SU-DHL-6 (cell line): Measurements from ENCODE around the gene UXS1.

Source experiments
- H2AFZ ChIP-seq: fragments of 200-600 bp; sonication (generic); 2 replicates; pipeline ENCODE4 v1.6.1; 2014; ENCODE audit warnings: low read depth, mild to moderate bottlenecking, moderate library complexity, mixed read lengths, antibody characterized with exemption, low read length; ENCODE audit not compliant: severe bottlenecking
- H3F3A ChIP-seq: fragments of 200-600 bp; shearing (Covaris generic); 2 replicates; pipeline ENCODE4 v1.6.0; 2016; ENCODE audit warnings: antibody characterized with exemption, mild to moderate bottlenecking; ENCODE audit not compliant: insufficient read depth
- H3K27ac ChIP-seq: fragments of 200-600 bp; sonication (generic); 2 replicates; pipeline ENCODE4 v1.5.1; 2016; ENCODE audit warnings: low read depth, mild to moderate bottlenecking, low read length, moderate library complexity, mixed read lengths
- H3K27me3 ChIP-seq: fragments of 200-600 bp; sonication (generic), shearing (Covaris generic); 2 replicates; pipeline ENCODE4 v1.6.0; 2014; ENCODE audit warnings: mild to moderate bottlenecking, low read length
- H3K36me3 ChIP-seq: fragments of 200-600 bp; sonication (generic); 2 replicates; pipeline ENCODE4 v1.6.1; 2014; ENCODE audit warnings: mild to moderate bottlenecking, low read length, mixed read lengths
- H3K4me2 ChIP-seq: fragments of 300-600, 200-600 bp; shearing (Covaris generic), sonication (generic); 2 replicates; pipeline ENCODE4 v1.6.0; 2014; ENCODE audit warnings: low read length, low read depth, mild to moderate bottlenecking; ENCODE audit not compliant: poor library complexity, severe bottlenecking
- H3K4me3 ChIP-seq: fragments of 200-600 bp; sonication (generic); 2 replicates; pipeline ENCODE4 v1.5.1; 2014; ENCODE audit warnings: antibody characterized with exemption, low read length, mild to moderate bottlenecking, mixed read lengths; ENCODE audit not compliant: insufficient read depth, poor library complexity, severe bottlenecking
- H3K79me2 ChIP-seq: fragments of 200-600 bp; sonication (generic); 2 replicates; pipeline ENCODE4 v1.6.1; 2014; ENCODE audit warnings: mild to moderate bottlenecking, low read length, moderate library complexity; ENCODE audit not compliant: insufficient read depth
- H3K9ac ChIP-seq: fragments of 200-600 bp; sonication (generic); 2 replicates; pipeline ENCODE4 v1.7.0; 2014; ENCODE audit warnings: mild to moderate bottlenecking, low read length
- H3K9me2 ChIP-seq: fragments of 200-600 bp; sonication (generic); replicated peaks from 2 replicates; pipeline ENCODE4 v1.6.1; 2014; ENCODE audit warnings: low read length; ENCODE audit not compliant: insufficient read depth
- H3K9me3 ChIP-seq: fragments of 200-600 bp; sonication (generic); 2 replicates; pipeline ENCODE4 v1.6.1; 2014; ENCODE audit warnings: low read length, mixed read lengths; ENCODE audit not compliant: insufficient read depth
- H4K20me1 ChIP-seq: fragments of 200-600 bp; sonication (generic); 2 replicates; pipeline ENCODE4 v1.6.1; 2014; ENCODE audit warnings: low read depth, mild to moderate bottlenecking, antibody characterized with exemption, low read length, moderate library complexity, mixed read lengths
- CTCF ChIP-seq: fragments of 200-600 bp; sonication (generic); IDR thresholded peaks from one replicate; pipeline ENCODE4 v1.5.1; 2017; ENCODE audit warnings: antibody characterized with exemption, mild to moderate bottlenecking, low read length, moderate library complexity; ENCODE audit not compliant: insufficient read depth, poor library complexity, severe bottlenecking
- EZH2phosphoT487 ChIP-seq: fragments of 200-600 bp; sonication (generic), shearing (Covaris generic); conservative IDR thresholded peaks from 2 replicates; pipeline ENCODE4 v1.6.1; 2018; ENCODE audit warnings: mild to moderate bottlenecking, antibody characterized with exemption, low read length, moderate library complexity, mixed read lengths

Gene UXS1

GRCh38 chr2:106201661-106202060 lies 7.6 kb upstream of the UXS1 start:
- no peak overlapping the region for H2AFZ ChIP-seq
- no peaks in the 10 kb centered on the region for H3K36me3 ChIP-seq
- H3K79me2 ChIP-seq = no peaks in the 10 kb centered on the region
- no peaks in the 10 kb centered on the region for H3F3A ChIP-seq
- no peaks in the 10 kb centered on the region for H3K27me3 ChIP-seq
- H3K27ac ChIP-seq = no peak overlapping the region
- H3K9me3 ChIP-seq = no peaks in the 10 kb centered on the region
- H4K20me1 ChIP-seq = no peaks in the 10 kb centered on the region
- no peak overlapping the region for H3K4me3 ChIP-seq
- H3K9ac ChIP-seq = no peak overlapping the region
- H3K4me2 ChIP-seq = no peak overlapping the region
- TF ChIP-seq EZH2phosphoT487 (no peak), CTCF (no peak)
- no peaks in the 10 kb centered on the region for H3K9me2 ChIP-seq

GRCh38 chr2:106197878-106198277 lies 3.8 kb upstream of the UXS1 start:
- Histone ChIP-seq H3K9me2 (no peaks in the 10 kb centered on the region), H3K4me2 (no peak overlapping the region), H4K20me1 (no peaks in the 10 kb centered on the region; the same call in 1 of the 2 replicates), H3K27ac (no peak overlapping the region), H2AFZ (no peak overlapping the region), H3F3A (no peaks in the 10 kb centered on the region), H3K27me3 (no peaks in the 10 kb centered on the region), H3K9me3 (no peaks in the 10 kb centered on the region), H3K79me2 (no peaks in the 10 kb centered on the region), H3K4me3 (no peak overlapping the region), H3K9ac (no peak overlapping the region), H3K36me3 (no peaks in the 10 kb centered on the region)
- no peak for TF ChIP-seq CTCF
- no peak for TF ChIP-seq EZH2phosphoT487

- H3K27ac ChIP-seq = no peak overlapping the region
- H3K36me3 ChIP-seq = no peaks in the 10 kb centered on the region
- no peaks in the 10 kb centered on the region for H3K9me3 ChIP-seq
- H3K4me3 ChIP-seq = no peak overlapping the region
- no peaks in the 10 kb centered on the region for H3F3A ChIP-seq
- no peaks in the 10 kb centered on the region for H3K9me2 ChIP-seq
- no peak overlapping the region for H3K4me2 ChIP-seq
- TF ChIP-seq CTCF (no peak), EZH2phosphoT487 (no peak)
- no peak overlapping the region for H3K9ac ChIP-seq
- H3K27me3 ChIP-seq = no peaks in the 10 kb centered on the region
- H3K79me2 ChIP-seq = no peaks in the 10 kb centered on the region
- H4K20me1 ChIP-seq = no peaks in the 10 kb centered on the region; the same call in 1 of the 2 replicates
- no peak overlapping the region for H2AFZ ChIP-seq
These were observed 1.9 kb upstream of the UXS1 start for GRCh38 chr2:106195981-106196380.
